Keratinocyte (primary cell): Measurements from ENCODE around the gene FRMD7.

Experiments used
- EZH2 ChIP-seq: IDR thresholded peaks from one replicate; pipeline ENCODE4 v1.6.1; 2012; ENCODE audit warnings: inconsistent platforms, mild to moderate bottlenecking, low read length, moderate library complexity
- TF ChIP-seq, protein P1 (sequence below), 3 experiments: IDR thresholded peaks in 1 of 3; conservative IDR thresholded peaks in 1 of 3; optimal IDR thresholded peaks in 1 of 3; 2 replicates in 2 of 3; 3 replicates in 1 of 3; pipeline versions ENCODE3 to v1.5.1; 2011; ENCODE audit warnings: low read length in 3 of 3, mild to moderate bottlenecking in 3 of 3, moderate library complexity in 2 of 3, control low read depth in 1 of 3, inconsistent platforms in 1 of 3; ENCODE audit not compliant: insufficient read depth in 2 of 3; ENCODE audit errors: extremely low read depth in 1 of 3

DNA sequence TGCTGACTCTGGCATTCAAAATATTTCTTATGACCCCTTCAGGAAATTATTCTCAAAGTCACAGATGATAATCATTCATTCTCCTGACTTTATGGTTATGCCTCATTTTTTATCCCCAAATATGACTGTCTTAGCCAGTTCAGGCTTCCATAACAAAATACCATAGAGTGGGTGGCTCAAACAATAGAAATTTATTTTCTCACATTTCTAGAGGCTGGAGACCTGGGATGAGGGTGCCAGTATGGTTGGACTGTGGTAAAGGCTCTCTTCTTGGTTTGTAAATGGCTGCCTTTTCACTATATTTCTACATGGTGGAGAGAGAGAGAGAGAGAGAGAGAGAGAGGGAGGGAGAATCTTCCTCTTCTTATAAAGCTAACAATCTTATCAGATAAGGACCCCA lies 20.5 kb downstream of the FRMD7 start:
- TF ChIP-seq EZH2, result no peak
- TF ChIP-seq, protein P1, sequence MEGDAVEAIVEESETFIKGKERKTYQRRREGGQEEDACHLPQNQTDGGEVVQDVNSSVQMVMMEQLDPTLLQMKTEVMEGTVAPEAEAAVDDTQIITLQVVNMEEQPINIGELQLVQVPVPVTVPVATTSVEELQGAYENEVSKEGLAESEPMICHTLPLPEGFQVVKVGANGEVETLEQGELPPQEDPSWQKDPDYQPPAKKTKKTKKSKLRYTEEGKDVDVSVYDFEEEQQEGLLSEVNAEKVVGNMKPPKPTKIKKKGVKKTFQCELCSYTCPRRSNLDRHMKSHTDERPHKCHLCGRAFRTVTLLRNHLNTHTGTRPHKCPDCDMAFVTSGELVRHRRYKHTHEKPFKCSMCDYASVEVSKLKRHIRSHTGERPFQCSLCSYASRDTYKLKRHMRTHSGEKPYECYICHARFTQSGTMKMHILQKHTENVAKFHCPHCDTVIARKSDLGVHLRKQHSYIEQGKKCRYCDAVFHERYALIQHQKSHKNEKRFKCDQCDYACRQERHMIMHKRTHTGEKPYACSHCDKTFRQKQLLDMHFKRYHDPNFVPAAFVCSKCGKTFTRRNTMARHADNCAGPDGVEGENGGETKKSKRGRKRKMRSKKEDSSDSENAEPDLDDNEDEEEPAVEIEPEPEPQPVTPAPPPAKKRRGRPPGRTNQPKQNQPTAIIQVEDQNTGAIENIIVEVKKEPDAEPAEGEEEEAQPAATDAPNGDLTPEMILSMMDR (optimal IDR thresholded peaks at IDR 0.05 in 1 of 3, IDR thresholded peaks at IDR 0.05 in 1 of 3, conservative IDR thresholded peaks at IDR 0.05 in 1 of 3; ENCODE audit: extremely low read depth in 1 of 3, insufficient read depth in 2 of 3, low read length in 3 of 3), result no peak
